IPS DF 6.9 (cell line): ENCODE measurements around the gene B4GALT2.

Source experiments
- DNase-seq: peaks from one replicate; pipeline ENCODE4 v3.0.0-alpha.2; 2013; ENCODE audit warnings: low read depth, low spot score
- H3K27ac ChIP-seq: one replicate; pipeline ENCODE4 v1.5.1; 2013; ENCODE audit warnings: low read length, control low read depth
- H3K27me3 ChIP-seq: 2 replicates; pipeline ENCODE4 v1.6.1; 2013; ENCODE audit warnings: mild to moderate bottlenecking, low read length; ENCODE audit not compliant: control insufficient read depth, insufficient read depth
- H3K36me3 ChIP-seq: 2 replicates; pipeline ENCODE4 v1.6.1; 2013; ENCODE audit warnings: low read length; ENCODE audit not compliant: control insufficient read depth, insufficient read depth
- H3K4me1 ChIP-seq: 2 replicates; pipeline ENCODE4 v1.6.1; 2013; ENCODE audit warnings: low read length; ENCODE audit not compliant: control insufficient read depth, insufficient read depth
- H3K4me3 ChIP-seq: 2 replicates; pipeline ENCODE4 v1.5.1; 2013; ENCODE audit warnings: mild to moderate bottlenecking, low read length
- H3K9me3 ChIP-seq: 2 replicates; pipeline ENCODE4 v1.6.1; 2013; ENCODE audit warnings: low read length, inconsistent platforms; ENCODE audit not compliant: control insufficient read depth, insufficient read depth
- WGBS: extraction: QIAGEN DNeasy Blood & Tissue Kit; methylation state at CpG from one replicate; pipeline ENCODE4 v1.1.7; 2013; ENCODE audit warnings: mixed read lengths, missing lambda C conversion rate; ENCODE audit not compliant: insufficient read length, insufficient coverage; 5-methylcytosine and 5-hydroxymethylcytosine counted together

B4GALT2 gene

DNA sequence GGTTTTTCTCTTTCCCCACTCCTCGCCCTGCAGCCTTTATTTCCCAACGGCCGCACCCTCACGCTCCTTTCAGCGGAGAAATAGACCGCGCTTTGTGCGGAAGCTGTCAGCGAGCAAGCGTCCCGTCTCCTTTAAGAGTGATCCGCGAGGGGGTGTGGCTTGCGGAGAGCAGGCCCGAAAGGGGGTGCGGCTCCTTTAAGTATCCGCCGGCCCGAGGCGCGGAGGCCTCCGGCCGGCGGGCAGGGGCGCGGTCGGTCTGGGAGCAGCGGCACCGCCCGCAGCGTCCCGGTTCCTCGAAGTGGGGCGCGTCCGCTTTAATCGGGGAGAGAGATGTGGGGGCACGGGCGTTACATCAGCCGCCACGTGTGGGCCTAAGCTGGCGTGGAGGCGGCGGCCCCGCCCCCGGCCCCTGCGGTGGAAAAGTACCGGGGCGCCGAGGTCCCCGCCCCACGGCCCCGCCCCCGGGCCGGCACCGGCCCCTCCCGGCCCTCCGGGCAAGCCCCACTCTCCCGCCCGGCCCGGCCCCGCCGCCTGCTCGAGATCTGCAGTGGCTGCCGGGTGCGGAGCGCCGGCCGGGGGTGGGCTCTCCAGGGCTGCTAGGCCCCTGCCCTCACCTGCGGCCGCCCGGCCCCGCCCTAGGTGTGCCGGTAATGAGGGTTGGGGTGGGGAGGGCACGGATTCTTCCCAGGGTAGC, 51.0 kb downstream of the B4GALT2 start:
- no peaks in the 10 kb centered on the region for H3K36me3 ChIP-seq
- DNase-seq = no peak
- H3K27ac ChIP-seq = no peak overlapping the region
- no CpG with 5 or more reads among the region's 75 CpGs for WGBS
- H3K4me3 ChIP-seq = peak overlapping the region; percentile 36
- peaks cover 9% of the 10 kb centered on the region for H3K4me1 ChIP-seq
- no peaks in the 10 kb centered on the region for H3K9me3 ChIP-seq
- H3K27me3 ChIP-seq = no peaks in the 10 kb centered on the region

DNA sequence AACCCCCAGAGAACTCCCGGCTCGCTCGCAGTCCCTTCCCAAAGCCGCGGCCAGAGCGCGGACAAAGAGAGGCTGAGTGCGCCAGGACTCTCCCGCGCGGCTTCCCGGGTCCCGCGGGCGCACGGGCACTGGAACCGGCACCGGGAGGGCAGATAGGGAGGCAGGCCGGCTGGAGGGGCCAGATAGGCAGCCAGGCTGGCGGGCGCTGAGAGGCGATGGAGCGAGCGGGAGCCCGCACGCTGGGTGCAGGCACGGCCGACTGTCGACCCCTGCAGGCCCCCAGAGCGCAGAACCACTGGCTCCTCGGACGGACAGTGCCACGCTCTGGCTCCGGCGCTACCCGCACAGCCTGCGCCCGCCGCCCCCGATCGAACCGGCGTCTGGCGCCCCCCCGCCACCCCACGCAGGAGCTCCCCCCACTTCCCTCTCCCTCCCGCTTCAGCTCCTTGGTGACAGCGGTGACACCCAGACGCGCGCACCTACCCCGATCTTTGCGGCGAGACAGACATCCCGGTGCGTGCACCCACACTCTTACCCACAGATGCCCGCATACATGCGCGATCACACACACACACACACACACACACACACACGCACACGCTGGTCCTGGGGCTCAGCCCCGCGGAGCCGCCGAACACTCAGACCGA, 51.7 kb downstream of the B4GALT2 start:
- Histone ChIP-seq H3K4me3 (peak overlapping the region; percentile 36), H3K27ac (no peak overlapping the region), H3K27me3 (no peaks in the 10 kb centered on the region), H3K9me3 (no peaks in the 10 kb centered on the region), H3K4me1 (peaks cover 9% of the 10 kb centered on the region), H3K36me3 (no peaks in the 10 kb centered on the region)
- WGBS = no CpG with 5 or more reads among the region's 66 CpGs
- DNase-seq = no peak

DNA sequence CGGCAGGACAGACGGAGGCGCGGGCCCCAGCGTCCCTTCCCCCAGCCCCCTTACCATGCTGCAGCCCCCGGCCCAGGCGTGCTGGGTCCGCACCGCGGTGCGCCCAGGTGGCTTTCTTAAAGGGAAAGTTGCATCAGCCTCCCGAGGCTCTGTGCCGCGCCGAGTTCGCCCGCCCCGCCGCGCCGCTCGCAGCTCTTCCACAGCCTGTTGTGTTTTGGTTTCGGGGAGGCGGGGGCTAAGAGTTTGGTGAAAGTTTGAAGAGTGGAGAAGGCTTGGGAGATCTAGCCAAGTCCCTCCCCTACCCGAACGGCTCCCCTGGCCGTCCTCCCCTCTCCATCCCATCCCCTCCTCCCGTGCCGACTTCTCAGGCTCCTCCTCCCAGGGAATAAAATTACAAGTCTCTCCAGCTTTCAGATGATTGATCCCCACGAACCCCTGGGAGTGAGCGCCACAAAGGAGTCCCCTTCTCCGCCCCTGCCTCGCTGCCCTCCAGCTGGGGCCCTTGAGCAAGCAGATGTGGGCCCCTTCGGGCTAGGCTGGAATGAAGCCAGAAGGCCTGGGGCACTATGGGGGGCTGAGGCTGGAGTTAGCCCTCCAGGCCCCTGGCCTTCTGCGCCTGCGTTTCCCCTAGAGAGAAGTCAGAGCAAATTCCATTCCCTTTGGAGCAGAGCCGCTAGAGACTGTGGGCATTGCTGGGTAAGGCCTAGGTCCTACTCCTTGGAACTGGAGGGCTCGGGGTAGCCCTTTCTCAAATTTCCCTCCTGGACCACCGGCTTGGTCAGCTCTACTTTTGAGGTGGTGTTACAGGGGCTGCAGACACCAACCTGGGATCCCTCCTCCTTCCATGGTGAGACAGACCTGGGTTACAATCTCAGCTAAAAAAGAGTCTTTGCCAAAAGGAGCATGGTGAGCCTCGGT, 52.5 kb downstream of the B4GALT2 start, which contains the start of gene SLC6A9:
SLC6A9 (minus strand) TSS at position 211 of the 918 bp plus-strand sequence. CDS start 7,185 bp downstream, outside the sequence.
- H3K4me3 ChIP-seq = peak within 1 kb of the TSS; percentile 36
- H3K4me1 ChIP-seq = peaks cover 8% of the 10 kb centered on the region; the same call in 1 of the 2 replicates
- no peaks in the 10 kb centered on the region for H3K36me3 ChIP-seq
- WGBS = no CpG with 5 or more reads among the region's 40 CpGs
- H3K27ac ChIP-seq = no peak within 1 kb of the TSS
- no peak for DNase-seq
- no peaks in the 10 kb centered on the region for H3K9me3 ChIP-seq
- H3K27me3 ChIP-seq = no peaks in the 10 kb centered on the region

DNA sequence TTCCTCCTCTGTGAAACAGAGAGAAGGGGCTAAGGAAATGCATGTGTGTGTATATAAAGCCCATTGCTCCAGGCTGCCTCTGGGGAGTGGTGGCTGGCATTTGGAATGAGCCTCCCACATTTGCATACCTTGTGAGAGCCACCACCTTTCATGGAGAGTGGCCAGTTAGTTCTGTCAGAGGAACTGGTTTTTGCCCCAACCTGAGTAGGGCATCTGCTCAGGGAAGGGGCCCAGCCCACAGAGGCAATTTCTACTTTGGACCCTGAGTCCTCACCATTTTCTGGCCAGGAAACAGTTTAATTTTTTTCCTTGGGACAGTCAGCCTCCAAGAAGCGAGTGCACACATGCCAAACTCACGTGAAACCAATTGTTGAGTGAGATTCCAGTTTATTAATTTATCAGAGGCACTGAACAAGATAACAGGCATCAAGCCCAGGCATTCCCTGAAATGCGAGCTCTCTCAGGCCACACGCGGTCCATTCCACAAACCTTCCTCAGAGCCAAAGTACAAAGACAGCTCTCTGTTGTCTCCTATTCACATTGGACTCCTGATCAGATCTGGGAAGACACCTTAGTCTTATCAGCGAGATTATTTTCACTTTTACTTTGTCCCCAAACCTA, 53.3 kb downstream of the B4GALT2 start:
- Histone ChIP-seq H3K9me3 (no peaks in the 10 kb centered on the region), H3K4me1 (peaks cover 8% of the 10 kb centered on the region; the same call in 1 of the 2 replicates), H3K36me3 (no peaks in the 10 kb centered on the region), H3K27me3 (no peaks in the 10 kb centered on the region), H3K27ac (no peak overlapping the region), H3K4me3 (no peak overlapping the region)
- no peak for DNase-seq
- WGBS = no CpG with 5 or more reads among the region's 6 CpGs

DNA sequence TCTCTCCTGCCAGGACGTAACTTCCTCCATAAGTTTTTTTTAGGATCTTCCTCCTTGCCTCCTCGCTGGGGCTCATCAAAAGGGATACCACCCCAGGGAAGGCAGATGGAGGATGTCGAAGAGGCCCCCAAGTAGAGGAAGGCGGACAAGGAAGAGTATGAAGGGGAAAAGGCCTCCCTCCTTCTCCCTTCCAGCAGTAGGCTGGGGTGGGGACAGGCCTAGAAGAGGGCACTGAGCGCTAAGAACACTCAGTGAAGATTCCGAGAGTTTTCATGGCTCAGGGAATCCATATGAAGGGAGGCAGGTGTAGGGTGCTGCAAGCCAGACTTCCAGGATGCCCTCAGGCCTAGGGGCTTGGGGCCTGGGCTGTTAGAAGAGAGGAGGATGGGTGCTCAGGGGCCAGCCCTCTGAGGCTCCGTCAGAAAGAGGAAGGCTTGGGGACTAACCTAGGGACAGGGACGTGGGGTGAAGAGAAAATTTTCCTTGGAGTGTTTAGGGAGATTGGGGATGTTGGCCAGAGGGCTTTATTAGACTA, 54.1 kb downstream of the B4GALT2 start:
- Histone ChIP-seq H3K27ac (no peak overlapping the region), H3K9me3 (no peaks in the 10 kb centered on the region), H3K4me1 (peaks cover 8% of the 10 kb centered on the region; the same call in 1 of the 2 replicates), H3K36me3 (no peaks in the 10 kb centered on the region), H3K4me3 (no peak overlapping the region), H3K27me3 (no peaks in the 10 kb centered on the region)
- no peak for DNase-seq
- no CpG with 5 or more reads among the region's 8 CpGs for WGBS

DNA sequence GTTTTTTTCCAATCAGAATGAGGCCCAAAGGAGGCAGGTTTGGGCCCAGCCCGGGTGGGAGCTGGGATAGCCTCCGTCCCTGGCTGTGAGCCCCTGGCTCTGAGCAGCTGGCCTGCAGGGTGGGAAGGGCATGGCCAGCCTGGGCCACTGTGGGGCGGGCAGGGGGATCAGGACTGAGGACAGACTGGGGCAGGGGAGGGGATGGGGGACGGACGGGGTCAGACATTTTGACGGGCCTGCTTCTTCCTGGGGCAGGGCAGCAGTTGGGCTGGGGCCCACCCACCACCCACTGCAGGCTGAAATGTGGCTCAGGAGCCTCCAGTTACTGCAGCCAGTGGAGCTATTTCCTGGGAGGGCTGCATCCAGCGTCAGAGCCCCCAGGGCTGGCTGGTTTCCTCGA, 54.7 kb downstream of the B4GALT2 start:
- H3K4me1 ChIP-seq = peaks cover 8% of the 10 kb centered on the region; the same call in 1 of the 2 replicates

DNA sequence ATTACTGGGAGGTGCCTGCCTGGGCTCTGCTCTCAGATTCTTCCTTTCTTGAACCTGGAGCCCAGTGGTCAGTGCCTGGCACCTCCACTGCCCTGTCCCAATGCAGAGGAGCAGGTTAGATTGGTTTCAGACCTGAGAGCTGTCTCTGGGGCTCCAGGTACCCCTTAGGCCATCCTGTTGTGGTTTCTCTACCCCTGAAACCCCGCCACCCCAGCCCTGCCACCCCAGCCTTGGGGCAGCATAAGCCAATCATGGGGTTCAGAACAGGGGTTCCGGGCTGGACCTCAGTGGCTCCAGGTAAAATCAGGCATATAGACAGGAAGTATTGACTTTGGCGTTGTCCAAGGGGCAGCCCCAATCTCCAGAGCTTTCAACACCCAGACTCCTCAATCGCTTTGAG, 55.4 kb downstream of the B4GALT2 start:
- H3K4me3 ChIP-seq = no peak overlapping the region
- no peaks in the 10 kb centered on the region for H3K36me3 ChIP-seq
- WGBS = no CpG with 5 or more reads among the region's 4 CpGs
- no peak overlapping the region for H3K27ac ChIP-seq
- H3K4me1 ChIP-seq = peaks cover 6% of the 10 kb centered on the region; the same call in 1 of the 2 replicates
- no peaks in the 10 kb centered on the region for H3K9me3 ChIP-seq
- DNase-seq = no peak
- H3K27me3 ChIP-seq = no peaks in the 10 kb centered on the region

More for the DNA sequence above, 54.7 kb downstream of the B4GALT2 start:
- DNase-seq = no peak
- no peak overlapping the region for H3K4me3 ChIP-seq
- H3K9me3 ChIP-seq = no peaks in the 10 kb centered on the region
- H3K27me3 ChIP-seq = no peaks in the 10 kb centered on the region
- no peaks in the 10 kb centered on the region for H3K36me3 ChIP-seq
- H3K27ac ChIP-seq = no peak overlapping the region
- no CpG with 5 or more reads among the region's 8 CpGs for WGBS

DNA sequence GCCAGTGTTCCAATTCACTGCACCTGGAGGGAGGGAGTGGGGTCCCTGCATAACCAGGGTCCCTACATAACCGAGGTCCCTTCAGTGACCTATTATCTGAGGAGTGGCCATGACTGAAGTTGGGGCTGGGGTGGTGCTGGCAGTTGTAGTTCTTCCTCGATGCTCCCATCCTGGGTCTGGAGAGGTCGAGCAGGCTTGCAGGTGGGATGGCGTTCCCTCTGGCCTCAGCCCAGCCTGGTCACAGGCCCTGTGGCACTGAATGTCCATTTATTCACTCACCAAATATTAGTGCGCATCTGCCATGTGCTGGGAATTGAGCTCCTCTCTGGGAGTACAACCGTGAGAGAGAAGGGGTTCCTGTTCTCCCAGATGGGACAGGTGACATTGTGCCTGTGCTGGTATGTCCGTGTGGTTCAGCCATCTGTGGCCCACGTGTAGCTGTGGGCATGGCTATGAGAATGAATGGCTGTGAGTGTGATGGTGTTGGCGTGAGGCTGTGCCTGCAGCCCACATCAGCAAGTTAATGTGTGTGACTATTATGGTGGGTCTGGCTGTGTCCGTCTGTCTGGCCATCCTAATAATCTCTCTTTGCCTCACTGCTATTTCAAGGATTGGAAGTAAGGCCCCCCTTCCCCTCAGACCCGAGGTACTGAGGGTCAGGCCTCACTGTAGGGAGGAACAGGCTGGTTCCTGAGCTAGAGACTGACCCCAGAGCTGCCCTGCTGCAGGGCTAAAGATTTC, 56.1 kb downstream of the B4GALT2 start:
- Histone ChIP-seq H3K27me3 (no peaks in the 10 kb centered on the region), H3K4me3 (no peak overlapping the region), H3K9me3 (no peaks in the 10 kb centered on the region), H3K4me1 (peaks cover 5% of the 10 kb centered on the region; the same call in 1 of the 2 replicates), H3K27ac (no peak overlapping the region), H3K36me3 (no peaks in the 10 kb centered on the region)
- no CpG with 5 or more reads among the region's 11 CpGs for WGBS
- DNase-seq = no peak

DNA sequence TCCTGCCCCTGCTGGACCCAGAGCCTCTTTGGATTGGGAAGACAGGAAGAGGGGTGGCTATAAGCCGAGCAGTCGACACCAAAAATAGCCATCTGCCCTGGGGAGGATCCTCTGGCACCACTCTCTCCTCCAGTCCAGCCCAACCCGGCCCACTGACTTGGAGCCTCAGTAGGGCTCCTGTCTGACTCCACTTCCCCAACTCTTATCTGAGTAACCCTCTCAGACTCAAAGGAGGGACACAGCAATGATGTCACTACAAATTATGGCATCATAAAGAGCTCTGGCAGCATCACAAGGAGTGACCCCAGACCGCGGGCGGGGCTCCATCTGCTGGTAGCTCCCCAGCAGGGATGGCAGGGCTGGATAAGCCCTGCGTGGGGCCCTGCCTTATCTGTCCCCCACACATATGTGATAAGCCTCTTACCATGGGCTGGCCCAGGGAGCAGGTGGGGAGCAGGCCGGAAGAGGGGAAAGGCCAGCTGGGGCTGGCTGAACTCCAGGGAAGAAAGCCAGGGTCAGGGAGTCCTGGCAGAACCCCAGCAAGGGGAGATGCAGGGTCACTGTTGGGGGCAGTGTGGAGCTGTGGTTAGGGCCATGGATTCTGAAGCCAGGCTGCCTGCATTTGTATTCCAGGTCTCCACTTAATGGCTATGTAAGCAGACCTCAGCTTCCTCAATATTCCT, 56.9 kb downstream of the B4GALT2 start:
- no peaks in the 10 kb centered on the region for H3K27me3 ChIP-seq
- no peak overlapping the region for H3K4me3 ChIP-seq
- peaks cover 5% of the 10 kb centered on the region; the same call in 1 of the 2 replicates for H3K4me1 ChIP-seq
- no peaks in the 10 kb centered on the region for H3K36me3 ChIP-seq
- H3K9me3 ChIP-seq = no peaks in the 10 kb centered on the region
- no peak overlapping the region for H3K27ac ChIP-seq
- WGBS = no CpG with 5 or more reads among the region's 8 CpGs
- no peak for DNase-seq
